ENCODE measurements around the gene TELO2.

Gene TELO2

DNA sequence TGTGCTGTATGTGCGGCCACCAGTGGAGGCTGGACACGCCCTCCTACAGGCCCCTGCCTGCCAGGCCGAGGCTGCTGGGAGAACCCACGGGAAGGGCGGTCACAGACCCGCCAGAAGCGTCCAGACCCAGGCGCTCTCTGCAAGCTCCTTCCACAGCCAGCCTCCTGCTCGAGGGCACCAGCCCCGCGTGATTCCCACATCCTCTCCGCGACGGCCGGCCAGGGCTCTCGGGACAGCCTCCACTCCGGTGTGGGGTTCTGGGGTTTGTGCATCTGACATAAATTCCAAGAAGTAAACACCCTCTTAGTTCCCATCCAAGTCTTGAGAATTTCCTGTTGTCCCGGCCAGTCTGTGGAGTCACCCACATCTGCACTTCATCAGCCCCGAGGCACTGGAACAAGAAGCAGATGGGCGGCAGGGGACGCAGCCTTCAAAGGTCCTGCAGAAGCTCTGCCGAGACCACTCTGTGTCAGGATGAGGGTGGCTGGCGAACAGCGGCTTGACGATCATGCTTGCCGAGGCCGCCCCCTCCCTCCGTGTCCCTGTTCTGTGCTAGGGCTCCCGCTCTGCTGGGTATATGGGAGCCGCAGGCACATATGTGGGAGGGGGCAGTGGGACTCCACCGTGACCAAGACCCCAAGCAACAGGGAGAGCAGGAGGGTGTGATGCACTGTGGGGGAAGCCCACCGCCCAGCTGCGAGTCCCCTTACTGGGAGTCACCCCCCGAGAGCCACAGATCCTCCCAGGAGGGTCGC, 37.9 kb downstream of the TELO2 start:
- Histone ChIP-seq H3K4me1 (ENCODE audit: control insufficient read depth, low read length) (peaks cover 4% of the 10 kb centered on the region; the same call in 1 of the 2 replicates), H3K9me2 (replicated peaks; ENCODE audit: control insufficient read depth, low read length) (no peaks in the 10 kb centered on the region), H3K27me3 (ENCODE audit: control insufficient read depth, low read length) (no peaks in the 10 kb centered on the region), H3K79me2 (ENCODE audit: control insufficient read depth, low read length) (no peaks in the 10 kb centered on the region), H3K9me3 (ENCODE audit: control insufficient read depth, insufficient read depth, low read length) (no peaks in the 10 kb centered on the region), H3K4me3 (ENCODE audit: low read length) (no peak overlapping the region), H3F3A (ENCODE audit: control insufficient read depth, insufficient read depth) (no peaks in the 10 kb centered on the region), H3K27ac (ENCODE audit: low read depth, low read length) (no peak overlapping the region), H3K36me3 (ENCODE audit: control insufficient read depth, low read length) (no peaks in the 10 kb centered on the region), H3K4me2 (ENCODE audit: low read length) (no peak overlapping the region), H4K20me1 (ENCODE audit: control insufficient read depth, insufficient read depth, low read depth, low read length) (no peaks in the 10 kb centered on the region)
- TF ChIP-seq EZH2phosphoT487 (IDR thresholded peaks at IDR 0.05; ENCODE audit: borderline replicate concordance, low read length) = no peak

DNA sequence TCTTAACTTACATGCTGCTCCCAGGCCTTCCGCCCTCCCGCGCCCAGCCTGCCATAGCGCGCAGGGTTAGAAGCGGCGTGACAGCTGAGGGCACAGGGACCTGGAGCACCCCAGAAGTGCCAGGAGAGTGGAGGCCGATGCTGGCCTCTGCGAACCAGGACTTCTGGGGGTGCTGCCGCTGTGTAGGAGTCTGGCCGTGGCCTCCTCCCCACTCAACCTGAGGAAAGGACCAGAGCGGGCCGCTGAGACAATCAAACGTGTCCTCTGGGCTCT, 38.4 kb downstream of the TELO2 start:
- Histone ChIP-seq H3K27me3 (ENCODE audit: control insufficient read depth, low read length) (no peaks in the 10 kb centered on the region), H3K4me1 (ENCODE audit: control insufficient read depth, low read length) (peaks cover 4% of the 10 kb centered on the region; the same call in 1 of the 2 replicates), H3K27ac (ENCODE audit: low read depth, low read length) (no peak overlapping the region), H3K9me3 (ENCODE audit: control insufficient read depth, insufficient read depth, low read length) (no peaks in the 10 kb centered on the region), H3K9me2 (replicated peaks; ENCODE audit: control insufficient read depth, low read length) (no peaks in the 10 kb centered on the region), H3F3A (ENCODE audit: control insufficient read depth, insufficient read depth) (no peaks in the 10 kb centered on the region), H4K20me1 (ENCODE audit: control insufficient read depth, insufficient read depth, low read depth, low read length) (no peaks in the 10 kb centered on the region), H3K4me3 (ENCODE audit: low read length) (no peak overlapping the region), H3K4me2 (ENCODE audit: low read length) (no peak overlapping the region), H3K79me2 (ENCODE audit: control insufficient read depth, low read length) (no peaks in the 10 kb centered on the region), H3K36me3 (ENCODE audit: control insufficient read depth, low read length) (no peaks in the 10 kb centered on the region)
- TF ChIP-seq CTCF (IDR thresholded peaks at IDR 0.05; ENCODE audit: low read depth, low read length, poor library complexity, severe bottlenecking) (no peak), EZH2phosphoT487 (IDR thresholded peaks at IDR 0.05; ENCODE audit: borderline replicate concordance, low read length) (no peak)

DNA sequence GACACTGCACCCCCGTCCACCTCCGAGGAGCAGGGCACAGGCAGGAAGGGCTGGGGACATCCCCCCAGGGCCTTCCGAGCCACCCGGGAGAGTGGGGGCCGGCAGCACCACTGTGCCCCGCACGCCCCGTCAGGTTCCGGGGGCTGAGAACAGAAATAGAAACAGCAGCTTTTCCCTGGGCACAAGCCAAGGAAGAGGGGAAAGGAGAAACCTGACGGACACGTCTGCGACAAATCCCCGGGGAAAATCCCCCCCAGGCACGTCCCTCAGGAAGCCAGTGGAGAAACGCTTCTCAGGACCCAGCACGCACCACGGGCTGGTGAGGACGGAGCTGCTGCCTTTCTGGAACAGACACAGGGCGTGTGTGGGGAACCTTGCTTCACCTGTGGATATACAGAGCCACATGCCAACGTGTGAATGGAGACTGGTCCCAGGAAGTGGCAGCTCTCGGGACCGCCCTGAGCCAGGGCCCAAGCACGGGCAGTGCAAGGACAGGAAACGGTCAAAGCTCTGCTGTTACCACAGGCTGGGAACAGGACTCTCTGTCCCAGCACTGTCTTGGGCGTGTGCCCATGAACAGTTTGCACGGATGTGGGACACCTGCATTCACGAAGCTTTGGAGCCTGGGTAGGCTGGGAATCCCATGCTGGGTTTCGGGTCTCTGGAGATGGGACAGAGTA, 39.1 kb downstream of the TELO2 start:
- Histone ChIP-seq H4K20me1 (ENCODE audit: control insufficient read depth, insufficient read depth, low read depth, low read length) (no peaks in the 10 kb centered on the region), H3K27ac (ENCODE audit: low read depth, low read length) (no peak overlapping the region), H3K9me2 (replicated peaks; ENCODE audit: control insufficient read depth, low read length) (no peaks in the 10 kb centered on the region), H3K79me2 (ENCODE audit: control insufficient read depth, low read length) (no peaks in the 10 kb centered on the region), H3K9me3 (ENCODE audit: control insufficient read depth, insufficient read depth, low read length) (no peaks in the 10 kb centered on the region), H3K4me3 (ENCODE audit: low read length) (no peak overlapping the region), H3K27me3 (ENCODE audit: control insufficient read depth, low read length) (no peaks in the 10 kb centered on the region), H3K36me3 (ENCODE audit: control insufficient read depth, low read length) (no peaks in the 10 kb centered on the region), H3K4me1 (ENCODE audit: control insufficient read depth, low read length) (peaks cover 4% of the 10 kb centered on the region; the same call in 1 of the 2 replicates), H3F3A (ENCODE audit: control insufficient read depth, insufficient read depth) (no peaks in the 10 kb centered on the region), H3K4me2 (ENCODE audit: low read length) (no peak overlapping the region)
- TF ChIP-seq CTCF (IDR thresholded peaks at IDR 0.05; ENCODE audit: low read depth, low read length, poor library complexity, severe bottlenecking) = no peak
- TF ChIP-seq EZH2phosphoT487 (IDR thresholded peaks at IDR 0.05; ENCODE audit: borderline replicate concordance, low read length) = no peak

GRCh38 chr16:1532771-1533170, 39.6 kb downstream of the TELO2 start:
- Histone ChIP-seq H3K9me2 (replicated peaks; ENCODE audit: control insufficient read depth, low read length) (no peaks in the 10 kb centered on the region), H4K20me1 (ENCODE audit: control insufficient read depth, insufficient read depth, low read depth, low read length) (no peaks in the 10 kb centered on the region), H3K9me3 (ENCODE audit: control insufficient read depth, insufficient read depth, low read length) (no peaks in the 10 kb centered on the region), H3K4me1 (ENCODE audit: control insufficient read depth, low read length) (peaks cover 4% of the 10 kb centered on the region; the same call in 1 of the 2 replicates), H3F3A (ENCODE audit: control insufficient read depth, insufficient read depth) (no peaks in the 10 kb centered on the region), H3K79me2 (ENCODE audit: control insufficient read depth, low read length) (no peaks in the 10 kb centered on the region), H3K4me3 (ENCODE audit: low read length) (no peak overlapping the region), H3K4me2 (ENCODE audit: low read length) (no peak overlapping the region), H3K36me3 (ENCODE audit: control insufficient read depth, low read length) (no peaks in the 10 kb centered on the region), H3K27ac (ENCODE audit: low read depth, low read length) (no peak overlapping the region), H3K27me3 (ENCODE audit: control insufficient read depth, low read length) (no peaks in the 10 kb centered on the region)
- no peak for TF ChIP-seq EZH2phosphoT487 (IDR thresholded peaks at IDR 0.05; ENCODE audit: borderline replicate concordance, low read length)
- no peak for TF ChIP-seq CTCF (IDR thresholded peaks at IDR 0.05; ENCODE audit: low read depth, low read length, poor library complexity, severe bottlenecking)
